Measurements from ENCODE around the gene FBXL14.

DNA sequence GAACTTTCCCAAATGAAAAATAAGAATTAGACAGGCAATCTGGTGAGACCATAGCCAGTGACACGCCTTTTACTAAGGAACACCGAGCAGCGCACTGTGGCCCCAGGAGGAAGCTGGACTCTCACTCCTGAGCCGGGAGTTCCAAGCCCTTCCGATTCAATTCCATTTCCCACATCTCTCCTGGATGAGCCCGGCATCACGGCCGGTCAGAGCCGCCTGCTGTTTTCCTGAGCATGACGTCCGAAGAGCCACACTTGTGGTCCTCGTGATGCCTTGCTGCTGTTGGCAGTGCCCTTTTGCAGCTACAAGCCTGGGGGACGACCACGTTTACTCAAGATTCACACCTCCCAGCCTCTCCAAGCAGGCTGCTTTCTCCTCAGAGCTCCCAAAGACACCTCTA, 40.8 kb downstream of the FBXL14 start:
- TF ChIP-seq, protein P1, sequence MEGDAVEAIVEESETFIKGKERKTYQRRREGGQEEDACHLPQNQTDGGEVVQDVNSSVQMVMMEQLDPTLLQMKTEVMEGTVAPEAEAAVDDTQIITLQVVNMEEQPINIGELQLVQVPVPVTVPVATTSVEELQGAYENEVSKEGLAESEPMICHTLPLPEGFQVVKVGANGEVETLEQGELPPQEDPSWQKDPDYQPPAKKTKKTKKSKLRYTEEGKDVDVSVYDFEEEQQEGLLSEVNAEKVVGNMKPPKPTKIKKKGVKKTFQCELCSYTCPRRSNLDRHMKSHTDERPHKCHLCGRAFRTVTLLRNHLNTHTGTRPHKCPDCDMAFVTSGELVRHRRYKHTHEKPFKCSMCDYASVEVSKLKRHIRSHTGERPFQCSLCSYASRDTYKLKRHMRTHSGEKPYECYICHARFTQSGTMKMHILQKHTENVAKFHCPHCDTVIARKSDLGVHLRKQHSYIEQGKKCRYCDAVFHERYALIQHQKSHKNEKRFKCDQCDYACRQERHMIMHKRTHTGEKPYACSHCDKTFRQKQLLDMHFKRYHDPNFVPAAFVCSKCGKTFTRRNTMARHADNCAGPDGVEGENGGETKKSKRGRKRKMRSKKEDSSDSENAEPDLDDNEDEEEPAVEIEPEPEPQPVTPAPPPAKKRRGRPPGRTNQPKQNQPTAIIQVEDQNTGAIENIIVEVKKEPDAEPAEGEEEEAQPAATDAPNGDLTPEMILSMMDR (IDR thresholded peaks at IDR 0.05; ENCODE audit: poor library complexity) = no peak
- TF ChIP-seq EZH2 (IDR thresholded peaks at IDR 0.05; ENCODE audit: borderline replicate concordance) = no peak

Data from hepatocyte (in vitro differentiated cells).